GM21367 (cell line): ENCODE data around the gene ADRB2.

Source experiments
- ATAC-seq: cut with Tn5 transposase; IDR thresholded peaks from one replicate; pipeline ENCODE4 v1.9.1; 2021; ENCODE audit not compliant: unreplicated experiment

ADRB2 gene

GRCh38 chr5:148829734-148830133, 3.3 kb downstream of the ADRB2 start:
- ATAC-seq = no peak

- ATAC-seq = no peak
Measured at GRCh38 chr5:148830211-148830610, 3.8 kb downstream of the ADRB2 start.

DNA sequence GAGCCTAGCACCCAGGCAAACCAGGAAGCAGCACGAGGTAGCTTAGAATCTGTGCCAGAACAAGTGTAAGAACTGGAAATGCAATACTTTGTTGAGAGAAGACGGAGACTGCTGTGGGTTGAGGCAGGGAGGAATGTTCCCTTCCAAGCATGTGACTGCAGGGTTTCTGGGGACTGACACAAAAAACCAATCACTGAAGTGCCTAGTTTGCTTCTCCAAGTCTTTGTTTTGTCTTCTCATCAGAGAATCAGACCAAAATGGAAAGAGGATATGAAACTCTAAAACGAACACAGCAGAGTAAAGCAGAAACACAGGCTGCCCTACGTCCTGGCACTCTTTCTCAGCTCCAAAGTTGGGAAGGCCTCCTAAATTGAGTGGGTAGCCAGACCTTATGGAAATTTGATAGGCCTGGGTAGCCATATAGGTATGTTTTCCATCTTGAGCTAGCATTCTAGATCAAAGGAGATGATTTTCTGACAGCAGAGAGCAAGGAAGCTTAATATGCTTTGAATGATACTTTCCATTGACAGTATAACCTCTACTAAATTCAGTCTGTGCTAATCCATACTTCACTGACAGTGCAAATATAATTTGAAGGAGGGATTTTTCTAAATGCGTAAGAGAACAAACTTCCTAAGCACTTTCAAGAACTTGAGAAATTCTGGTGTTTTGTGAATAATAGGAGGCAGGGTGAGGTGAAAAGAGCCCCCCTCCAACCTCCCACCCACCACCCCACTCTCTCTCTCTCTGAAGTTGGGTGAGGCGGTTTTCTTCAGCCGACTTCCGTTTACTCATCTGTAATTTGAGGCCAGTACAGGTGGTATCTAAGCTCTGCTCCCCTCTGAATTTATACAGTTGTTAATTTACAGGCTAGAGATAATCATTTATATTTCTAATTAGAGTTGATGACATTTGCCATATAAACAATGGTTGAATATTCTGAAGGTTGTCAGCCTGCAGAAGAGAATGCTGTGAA, 5.5 kb downstream of the ADRB2 start:
- peak; percentile 93 for ATAC-seq

- no peak for ATAC-seq
Measured at GRCh38 chr5:148833122-148833521, 6.7 kb downstream of the ADRB2 start.

- no peak for ATAC-seq
Measured at GRCh38 chr5:148833925-148834324, 7.5 kb downstream of the ADRB2 start.

DNA sequence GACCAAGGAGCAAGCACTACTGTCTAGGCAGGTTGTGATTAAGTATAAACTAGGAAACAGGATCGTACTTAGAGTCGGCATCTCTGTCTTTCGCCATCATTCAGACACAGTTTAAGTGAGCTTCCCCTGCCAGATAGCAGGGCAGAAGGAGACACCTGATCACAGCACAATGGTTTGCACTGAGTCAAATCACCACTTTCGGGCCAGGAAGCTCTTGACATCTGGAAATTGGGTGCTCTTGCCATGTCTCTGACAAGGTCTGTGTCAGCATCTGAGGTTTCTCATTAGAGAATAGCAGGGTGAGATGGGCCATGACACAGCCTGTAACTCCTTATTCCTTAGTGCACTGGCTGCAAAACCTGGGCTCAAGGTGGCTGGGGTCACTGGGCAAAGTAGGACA, 8.3 kb downstream of the ADRB2 start:
- ATAC-seq = no peak

GRCh38 chr5:148836272-148837250, 10.2 kb downstream of the ADRB2 start:
- no peak for ATAC-seq

GRCh38 chr5:148837383-148837782, 11.0 kb downstream of the ADRB2 start:
- no peak for ATAC-seq

GRCh38 chr5:148838357-148838756, 11.9 kb downstream of the ADRB2 start:
- ATAC-seq = no peak

DNA sequence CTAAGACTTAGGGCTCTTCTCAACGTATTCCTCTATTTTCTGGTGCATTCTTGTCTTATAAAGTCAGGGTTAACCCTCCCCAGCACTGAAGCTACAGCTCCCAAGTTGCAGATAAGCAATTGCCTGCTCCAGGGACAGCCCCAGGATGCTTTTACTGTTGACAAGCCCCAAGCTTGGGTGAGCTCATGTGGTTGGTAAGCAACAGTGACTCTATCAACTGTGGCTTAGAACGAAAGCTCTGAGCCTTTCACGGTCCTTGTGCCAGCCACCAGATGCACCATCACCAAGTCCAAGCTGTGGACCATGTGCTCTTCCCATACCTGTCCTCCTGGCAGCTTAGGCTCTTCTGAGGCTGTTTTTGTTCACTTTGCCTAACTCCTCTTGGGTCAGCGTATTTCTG, 13.5 kb downstream of the ADRB2 start:
- peak; percentile 71 for ATAC-seq

DNA sequence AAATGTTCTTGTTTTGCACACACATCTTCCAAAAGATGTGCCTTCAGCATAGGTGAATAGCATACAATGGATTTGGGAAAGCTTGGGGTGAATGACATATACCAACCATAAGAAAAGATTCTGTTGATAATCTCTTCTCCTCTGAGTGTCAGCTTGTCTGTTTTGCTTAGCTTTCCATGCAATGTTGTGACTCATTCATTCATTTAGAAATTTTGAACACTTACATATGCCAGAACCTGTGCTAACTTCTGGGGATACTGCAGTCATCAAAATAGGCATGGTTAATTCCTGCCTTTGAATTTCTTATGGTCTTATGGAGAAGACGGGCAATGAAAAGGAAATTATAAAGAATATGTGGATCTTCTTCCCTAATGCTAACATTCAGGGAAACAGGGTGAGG, 14.1 kb downstream of the ADRB2 start:
- ATAC-seq = no peak

- ATAC-seq = no peak
Measured at GRCh38 chr5:148841519-148841918, 15.1 kb downstream of the ADRB2 start.

DNA sequence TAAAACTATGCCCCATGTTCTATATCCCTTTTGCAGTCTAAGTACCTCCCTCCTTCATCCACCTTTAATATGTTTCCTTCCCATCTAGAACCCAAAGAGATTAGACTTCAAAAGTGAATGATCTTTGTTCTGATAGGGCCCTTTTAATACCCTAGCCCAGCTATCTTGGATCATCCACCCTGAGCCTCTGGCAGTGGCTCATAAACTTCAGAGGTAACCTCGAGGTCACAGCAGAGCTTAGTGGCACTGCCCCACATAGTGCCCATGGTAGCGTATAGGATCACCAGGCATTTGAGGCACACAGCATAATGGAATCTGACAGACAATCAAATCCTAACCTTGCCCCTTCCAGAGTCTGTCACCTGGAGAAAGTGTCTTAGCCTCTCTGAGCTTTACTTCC, 15.8 kb downstream of the ADRB2 start:
- ATAC-seq = no peak

GRCh38 chr5:148843510-148844318, 17.3 kb downstream of the ADRB2 start:
- ATAC-seq = no peak

DNA sequence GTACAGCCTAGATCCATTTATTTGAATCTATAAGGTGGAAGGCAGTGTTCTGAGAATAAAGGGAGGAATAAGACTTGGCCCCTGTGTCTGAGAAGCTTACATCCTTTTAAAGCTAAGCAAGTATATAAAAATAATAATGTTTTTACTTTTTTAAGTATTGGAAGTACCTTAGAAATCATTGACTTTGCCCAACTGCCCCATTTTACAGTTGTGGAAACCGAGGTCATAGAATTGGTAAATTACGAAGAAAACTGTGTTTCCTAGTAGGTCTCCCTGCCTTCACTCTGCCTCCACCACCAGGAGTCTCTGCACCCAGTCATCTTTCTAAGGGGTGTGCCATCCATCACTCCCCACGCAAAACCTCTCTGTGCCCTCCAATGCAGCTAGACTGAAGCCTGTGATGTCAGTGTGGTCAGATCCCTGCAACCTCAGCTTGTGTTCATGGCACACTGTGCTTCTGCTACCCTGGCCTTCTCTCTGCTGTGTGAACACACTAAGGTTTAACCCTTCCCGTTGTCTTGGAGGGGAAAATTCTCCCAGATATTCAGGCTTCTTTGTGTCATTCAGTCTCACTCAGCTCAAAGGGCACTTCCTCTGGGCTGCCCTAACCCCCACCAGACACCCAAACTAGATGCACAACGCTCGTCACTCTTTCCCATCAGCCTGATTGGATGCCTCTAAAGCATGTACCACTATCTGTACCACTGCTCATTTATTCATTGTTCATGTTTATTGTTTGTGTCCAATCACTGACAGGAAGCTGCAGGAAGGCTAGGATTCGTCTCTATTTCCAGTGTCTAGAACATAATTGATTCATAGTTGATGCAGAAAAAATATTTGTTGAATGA, 18.2 kb downstream of the ADRB2 start:
- no peak for ATAC-seq

DNA sequence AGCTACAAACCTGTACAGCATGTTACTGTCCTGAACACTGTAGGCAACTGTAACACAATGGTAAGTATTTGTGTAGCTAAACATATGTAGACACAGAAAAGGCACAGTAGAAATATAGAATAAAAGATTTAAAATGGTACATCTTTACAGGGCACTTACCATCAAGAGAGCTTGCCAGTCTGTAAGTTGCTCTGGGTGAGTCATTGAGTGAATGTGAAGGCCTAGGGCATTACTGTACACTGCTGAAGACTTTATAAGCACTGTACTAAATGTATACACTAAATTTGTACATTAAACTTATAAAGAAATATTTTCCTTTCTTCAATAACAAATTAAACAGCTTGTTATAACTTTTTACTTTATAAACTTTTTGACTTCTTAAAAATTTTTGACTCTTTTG, 20.5 kb downstream of the ADRB2 start:
- ATAC-seq = no peak

DNA sequence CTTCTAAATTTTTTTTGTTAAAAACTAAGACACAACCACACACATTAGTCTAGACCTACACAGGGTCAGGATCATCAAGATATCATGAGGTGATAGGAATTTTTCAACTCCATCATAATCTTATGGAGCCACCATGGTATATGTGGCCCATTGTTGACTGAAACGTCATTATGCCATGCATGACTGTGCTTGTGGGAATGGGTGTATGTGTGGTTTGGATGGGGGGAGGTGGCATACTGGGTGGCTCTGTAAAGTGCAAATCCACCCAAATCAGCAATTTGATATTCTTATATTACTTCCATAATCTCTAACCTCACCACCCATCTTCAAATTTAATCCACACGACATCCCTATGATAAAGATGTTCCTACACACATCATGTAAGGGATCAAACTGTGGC, 21.0 kb downstream of the ADRB2 start:
- ATAC-seq = no peak

DNA sequence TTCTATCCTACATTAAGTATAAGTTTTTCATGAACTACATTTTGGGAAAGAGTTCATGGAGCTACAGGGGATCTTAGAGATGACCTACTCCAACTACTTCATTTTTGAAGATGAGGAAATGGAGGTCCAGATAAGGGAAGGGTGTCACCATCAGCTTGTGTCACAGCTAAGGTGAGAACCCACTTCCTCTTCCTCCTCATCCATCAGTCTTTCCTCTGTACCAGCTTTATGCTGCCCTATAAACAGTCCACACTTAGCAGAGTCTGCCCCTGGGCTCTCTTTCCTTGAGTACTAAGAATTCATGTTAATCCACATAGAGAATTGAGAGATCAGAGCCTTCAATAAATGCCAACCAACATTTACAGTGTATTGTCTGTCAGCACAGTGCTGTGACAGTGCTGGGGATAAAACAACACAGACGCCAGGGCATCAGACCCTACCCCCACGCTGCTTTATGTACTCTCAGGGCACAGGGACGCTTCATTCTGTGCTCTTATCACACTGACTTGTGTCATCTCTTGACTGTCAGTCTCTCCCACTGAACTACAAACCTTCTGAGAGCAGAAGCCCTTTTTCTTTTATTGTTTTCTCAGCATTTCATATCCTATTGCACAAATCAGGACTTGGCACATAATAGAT, 22.1 kb downstream of the ADRB2 start:
- ATAC-seq = no peak

GRCh38 chr5:148849461-148849860, 23.1 kb downstream of the ADRB2 start:
- ATAC-seq = peak; percentile 46
